ENCODE measurements around the gene PPP1R9B. TPM values are rescaled to one million over a fixed set of nuclear protein-coding genes. Genes with fewer than 3 reads are reported as not detected.

PPP1R9B gene
- total RNA-seq, 1 experiment from 2014 or later, result 15.0 TPM

- Histone ChIP-seq H3K4me3 (ENCODE audit: insufficient read depth, low read depth, low read length) (no peak overlapping the region), H3K36me3 (replicated peaks; ENCODE audit: control insufficient read depth, insufficient read depth, low read length) (peaks cover 7% of the 10 kb centered on the region), H3K27me3 (ENCODE audit: control insufficient read depth, insufficient read depth, low read length) (no peaks in the 10 kb centered on the region)
- no peak for DNase-seq
These were observed 32.4 kb upstream of the PPP1R9B start for GRCh38 chr17:50182783-50183420.

- H3K36me3 ChIP-seq (replicated peaks; ENCODE audit: control insufficient read depth, insufficient read depth, low read length), result peaks cover 5% of the 10 kb centered on the region
- no peak for DNase-seq
These were observed 31.4 kb upstream of the PPP1R9B start for GRCh38 chr17:50181591-50182560.

GRCh38 chr17:50181144-50181543, 30.7 kb upstream of the PPP1R9B start:
- H3K36me3 ChIP-seq (replicated peaks; ENCODE audit: control insufficient read depth, insufficient read depth, low read length), result peaks cover 2% of the 10 kb centered on the region; the same call in 1 of the 2 replicates
- no peak for DNase-seq

More at GRCh38 chr17:50181591-50182560, 31.4 kb upstream of the PPP1R9B start:
- Histone ChIP-seq H3K27me3 (ENCODE audit: control insufficient read depth, insufficient read depth, low read length) (no peaks in the 10 kb centered on the region), H3K4me3 (ENCODE audit: insufficient read depth, low read depth, low read length) (no peak overlapping the region)

DNA sequence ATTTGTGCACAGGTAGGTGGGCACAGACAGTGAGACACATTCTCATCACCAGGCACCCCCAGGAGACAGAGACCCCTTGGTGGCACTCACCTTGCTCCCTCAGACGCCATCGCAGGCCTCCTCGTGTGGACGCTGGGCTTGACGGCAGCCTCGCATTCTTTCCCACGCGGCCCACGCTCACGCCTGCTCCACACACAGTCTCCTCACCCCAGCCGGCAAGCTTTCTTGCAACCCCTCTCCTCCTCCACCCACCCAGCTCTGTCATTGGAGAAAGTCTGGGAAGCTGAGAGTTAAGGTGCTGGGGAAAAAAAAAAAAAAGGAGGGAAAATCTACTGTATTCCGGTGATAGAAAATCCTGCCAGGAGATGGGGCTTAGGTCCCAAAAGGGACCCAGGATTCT, 30.1 kb upstream of the PPP1R9B start:
- Histone ChIP-seq H3K36me3 (replicated peaks; ENCODE audit: control insufficient read depth, insufficient read depth, low read length) (no peaks in the 10 kb centered on the region; the same call in 1 of the 2 replicates), H3K27me3 (ENCODE audit: control insufficient read depth, insufficient read depth, low read length) (no peaks in the 10 kb centered on the region), H3K4me3 (ENCODE audit: insufficient read depth, low read depth, low read length) (no peak overlapping the region)
- no peak for DNase-seq

More at GRCh38 chr17:50181144-50181543, 30.7 kb upstream of the PPP1R9B start:
- Histone ChIP-seq H3K4me3 (ENCODE audit: insufficient read depth, low read depth, low read length) (no peak overlapping the region), H3K27me3 (ENCODE audit: control insufficient read depth, insufficient read depth, low read length) (no peaks in the 10 kb centered on the region)

DNA sequence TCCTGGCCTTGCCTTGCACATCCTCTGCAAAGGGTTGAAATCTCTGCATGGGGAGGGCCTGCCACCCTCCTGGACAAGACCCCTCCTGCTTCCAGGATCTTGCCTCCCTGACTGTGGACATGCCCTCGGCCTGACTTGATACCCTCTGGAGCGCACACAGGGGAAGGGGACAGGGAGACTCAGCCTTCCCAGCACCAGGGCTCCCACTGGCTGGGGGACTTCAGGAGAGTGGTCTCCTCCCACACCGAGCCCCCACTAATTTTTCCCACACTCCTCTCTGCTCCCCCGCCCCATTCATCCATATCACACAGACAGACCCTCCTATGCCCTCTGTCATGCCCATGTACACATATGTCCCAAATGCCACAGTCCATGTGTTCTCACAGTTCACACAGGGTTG, 29.6 kb upstream of the PPP1R9B start:
- Histone ChIP-seq H3K27me3 (ENCODE audit: control insufficient read depth, insufficient read depth, low read length) (no peaks in the 10 kb centered on the region), H3K36me3 (replicated peaks; ENCODE audit: control insufficient read depth, insufficient read depth, low read length) (no peaks in the 10 kb centered on the region), H3K4me3 (ENCODE audit: insufficient read depth, low read depth, low read length) (no peak overlapping the region)
- no peak for DNase-seq

DNA sequence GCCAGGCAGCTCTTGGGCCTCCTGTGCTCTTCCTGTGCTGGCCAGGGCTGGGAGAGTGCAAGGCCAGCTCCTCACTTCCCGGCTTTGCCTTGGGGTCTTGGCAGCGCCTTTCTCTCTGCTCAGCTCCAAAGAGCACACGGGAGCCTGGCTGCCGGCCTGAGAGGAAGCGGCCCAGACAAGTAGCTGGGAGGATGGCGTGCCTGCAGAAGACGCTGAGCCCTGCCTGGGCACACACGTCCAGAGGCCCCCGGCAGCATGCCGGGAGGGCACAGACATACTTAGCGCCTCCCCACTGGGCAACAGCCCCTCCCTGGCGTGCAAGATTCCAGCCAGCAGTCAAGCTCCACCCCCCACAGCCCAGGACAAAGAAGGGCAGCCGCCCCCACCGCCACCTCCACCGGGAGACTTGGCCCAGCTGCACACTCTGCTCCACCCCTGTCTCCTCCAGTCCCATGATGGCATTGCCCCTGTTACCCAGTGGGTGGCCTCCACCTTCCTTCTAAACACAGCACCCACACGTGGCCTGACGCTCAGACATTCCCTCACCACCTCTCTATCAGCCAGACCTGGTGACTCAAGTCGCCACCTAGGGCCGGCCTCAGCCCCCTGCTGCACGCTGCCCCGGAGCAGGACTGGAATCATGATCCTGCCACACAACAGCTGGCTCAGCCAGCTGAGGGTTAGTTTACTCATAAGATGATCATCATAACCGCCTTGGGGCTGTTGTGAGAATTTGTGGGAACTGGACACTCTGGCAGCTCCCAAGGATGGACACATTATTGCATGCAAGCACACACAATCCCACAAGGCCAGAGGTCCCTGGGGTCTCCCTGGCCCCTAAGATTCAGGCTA, 27.7 kb upstream of the PPP1R9B start:
- H3K4me3 ChIP-seq (ENCODE audit: insufficient read depth, low read depth, low read length), result peak overlapping the region; percentile 17; the same call in 1 of the 2 replicates
- no peaks in the 10 kb centered on the region for H3K36me3 ChIP-seq (replicated peaks; ENCODE audit: control insufficient read depth, insufficient read depth, low read length)
- H3K27me3 ChIP-seq (ENCODE audit: control insufficient read depth, insufficient read depth, low read length), result no peaks in the 10 kb centered on the region
- peak; percentile 90 for DNase-seq

- DNase-seq, result no peak
- no peaks in the 10 kb centered on the region for H3K27me3 ChIP-seq (ENCODE audit: control insufficient read depth, insufficient read depth, low read length)
- H3K4me3 ChIP-seq (ENCODE audit: insufficient read depth, low read depth, low read length), result no peak overlapping the region
- H3K36me3 ChIP-seq (replicated peaks; ENCODE audit: control insufficient read depth, insufficient read depth, low read length), result no peaks in the 10 kb centered on the region
These were observed 27.0 kb upstream of the PPP1R9B start for GRCh38 chr17:50177476-50177875.

DNA sequence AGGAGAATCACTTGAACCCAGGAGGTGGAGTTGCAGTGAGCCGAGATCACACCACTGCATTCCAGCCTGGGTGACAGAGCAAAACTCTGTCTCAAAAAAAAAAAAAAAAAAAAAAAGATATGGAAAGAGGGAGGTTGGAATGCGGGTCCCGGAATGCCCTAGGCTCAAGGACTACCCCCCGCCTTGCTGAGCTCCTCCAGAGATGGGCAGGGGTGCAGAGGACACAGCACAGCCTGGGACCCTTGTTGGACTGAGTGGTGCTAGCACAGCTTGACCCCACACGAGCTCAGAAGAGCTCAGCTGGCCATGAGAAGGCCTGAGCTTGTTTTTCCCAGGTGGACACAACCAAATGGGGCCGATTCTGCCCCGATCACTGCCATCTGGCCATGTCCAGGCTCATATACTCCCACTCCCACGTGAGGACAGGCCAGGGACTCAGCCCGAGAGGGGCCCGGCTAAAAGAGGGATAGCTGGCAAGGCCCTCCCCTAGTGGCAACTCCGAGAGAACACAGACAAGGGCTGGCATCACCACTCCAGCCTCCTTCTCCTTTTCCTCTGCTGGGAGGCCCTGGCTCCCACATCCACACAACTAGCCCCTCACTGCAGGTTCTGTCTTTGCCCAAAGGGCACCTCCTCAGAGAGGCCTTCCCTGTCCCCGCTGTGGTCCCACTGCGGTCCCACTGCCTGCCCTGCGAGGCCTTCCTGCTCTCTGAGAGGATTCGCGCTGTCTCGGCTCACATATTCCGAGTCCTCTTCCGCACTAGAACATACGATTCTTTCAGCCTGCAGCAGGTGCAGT, 26.3 kb upstream of the PPP1R9B start:
- H3K27me3 ChIP-seq (ENCODE audit: control insufficient read depth, insufficient read depth, low read length), result no peaks in the 10 kb centered on the region
- H3K36me3 ChIP-seq (replicated peaks; ENCODE audit: control insufficient read depth, insufficient read depth, low read length), result no peaks in the 10 kb centered on the region
- DNase-seq, result peak; percentile 77
- no peak overlapping the region for H3K4me3 ChIP-seq (ENCODE audit: insufficient read depth, low read depth, low read length)

- DNase-seq, result no peak
- no peaks in the 10 kb centered on the region for H3K36me3 ChIP-seq (replicated peaks; ENCODE audit: control insufficient read depth, insufficient read depth, low read length)
- H3K4me3 ChIP-seq (ENCODE audit: insufficient read depth, low read depth, low read length), result no peak overlapping the region
- H3K27me3 ChIP-seq (ENCODE audit: control insufficient read depth, insufficient read depth, low read length), result no peaks in the 10 kb centered on the region
These were observed 24.7 kb upstream of the PPP1R9B start for GRCh38 chr17:50175035-50175807.

DNA sequence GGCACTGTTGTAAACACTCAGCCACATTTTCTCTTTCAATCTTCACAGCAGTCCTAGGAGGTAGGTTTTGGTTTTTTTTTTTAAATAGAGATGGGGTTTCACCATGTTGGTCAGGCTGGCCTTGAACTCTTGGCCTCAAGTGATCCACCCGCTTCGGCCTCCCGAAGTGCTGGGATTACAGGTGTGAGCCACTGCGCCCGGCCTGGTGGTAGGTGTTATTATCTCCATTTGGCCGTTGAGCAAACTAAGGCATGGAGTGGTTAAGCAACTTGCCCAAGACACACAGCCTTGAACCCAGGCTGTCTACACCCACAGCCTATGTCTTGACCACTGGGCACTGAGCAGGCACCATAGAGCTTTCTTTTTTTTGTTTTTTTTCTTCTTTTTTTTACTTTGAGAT, 24.0 kb upstream of the PPP1R9B start:
- Histone ChIP-seq H3K36me3 (replicated peaks; ENCODE audit: control insufficient read depth, insufficient read depth, low read length) (no peaks in the 10 kb centered on the region), H3K27me3 (ENCODE audit: control insufficient read depth, insufficient read depth, low read length) (no peaks in the 10 kb centered on the region), H3K4me3 (ENCODE audit: insufficient read depth, low read depth, low read length) (no peak overlapping the region)
- no peak for DNase-seq

GRCh38 chr17:50173335-50173941, 23.0 kb upstream of the PPP1R9B start:
- DNase-seq, result peak; percentile 77
- Histone ChIP-seq H3K27me3 (ENCODE audit: control insufficient read depth, insufficient read depth, low read length) (no peaks in the 10 kb centered on the region), H3K36me3 (replicated peaks; ENCODE audit: control insufficient read depth, insufficient read depth, low read length) (no peaks in the 10 kb centered on the region), H3K4me3 (ENCODE audit: insufficient read depth, low read depth, low read length) (no peak overlapping the region)

DNA sequence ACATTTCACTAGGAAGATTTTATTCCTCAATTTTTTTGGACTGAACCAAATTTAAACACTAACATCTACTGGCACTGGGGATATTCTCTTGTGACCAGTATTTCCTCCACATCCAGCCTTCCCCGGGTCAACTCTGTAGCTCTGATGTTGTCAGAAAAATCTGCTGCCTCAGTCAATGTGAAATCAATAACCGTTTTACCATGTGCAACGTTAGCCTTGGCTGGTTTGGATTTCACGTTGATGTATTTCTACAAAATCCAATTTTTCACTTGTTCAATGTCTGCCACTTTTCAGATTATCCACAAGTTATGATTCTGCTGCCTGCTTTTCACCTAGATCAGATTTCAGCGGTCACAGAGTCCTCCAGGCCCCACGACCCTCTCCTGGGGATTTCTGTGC, 22.5 kb upstream of the PPP1R9B start:
- Histone ChIP-seq H3K36me3 (replicated peaks; ENCODE audit: control insufficient read depth, insufficient read depth, low read length) (no peaks in the 10 kb centered on the region), H3K27me3 (ENCODE audit: control insufficient read depth, insufficient read depth, low read length) (no peaks in the 10 kb centered on the region), H3K4me3 (ENCODE audit: insufficient read depth, low read depth, low read length) (no peak overlapping the region)
- no peak for DNase-seq

- Histone ChIP-seq H3K4me3 (ENCODE audit: insufficient read depth, low read depth, low read length) (no peak overlapping the region), H3K36me3 (replicated peaks; ENCODE audit: control insufficient read depth, insufficient read depth, low read length) (no peaks in the 10 kb centered on the region), H3K27me3 (ENCODE audit: control insufficient read depth, insufficient read depth, low read length) (no peaks in the 10 kb centered on the region)
- no peak for DNase-seq
These were observed 21.7 kb upstream of the PPP1R9B start for GRCh38 chr17:50172130-50172529.

All from H7 (cell line).